HG02763 (cell line): ENCODE data around the gene BAZ2B.
"Not testable (repeated sequence)": the region's sequence is repeated elsewhere in the genome, so short reads cannot be mapped to it uniquely, and the experiment has no call there.

ENCODE experiments used
- ATAC-seq: cut with Tn5 transposase; IDR thresholded peaks from one replicate; pipeline ENCODE4 v1.9.1; 2021; ENCODE audit warnings: mild to moderate bottlenecking, moderate library complexity; ENCODE audit not compliant: unreplicated experiment

BAZ2B gene

DNA sequence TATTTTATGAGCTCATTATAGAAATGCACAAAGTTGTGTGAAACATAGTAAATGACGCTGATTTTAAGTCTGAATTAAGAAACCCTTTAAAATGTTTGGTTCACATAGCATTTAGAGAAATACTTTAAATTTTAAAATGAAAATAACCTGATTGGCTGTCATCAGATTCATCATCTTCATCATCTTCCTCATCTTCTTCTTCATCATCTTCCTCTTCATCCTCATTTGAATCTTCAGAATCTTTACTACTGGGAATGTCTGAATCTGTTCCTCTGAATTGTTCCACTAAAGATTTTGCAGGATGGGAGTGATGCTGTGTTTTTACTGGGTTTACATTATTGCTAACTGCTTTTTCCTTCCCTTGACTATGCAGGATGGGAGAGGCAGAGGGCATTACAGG, 183.7 kb downstream of the BAZ2B start:
- no peak for ATAC-seq

- ATAC-seq: no peak
Measured at GRCh38 chr2:159427048-159427447, 189.3 kb downstream of the BAZ2B start.

DNA sequence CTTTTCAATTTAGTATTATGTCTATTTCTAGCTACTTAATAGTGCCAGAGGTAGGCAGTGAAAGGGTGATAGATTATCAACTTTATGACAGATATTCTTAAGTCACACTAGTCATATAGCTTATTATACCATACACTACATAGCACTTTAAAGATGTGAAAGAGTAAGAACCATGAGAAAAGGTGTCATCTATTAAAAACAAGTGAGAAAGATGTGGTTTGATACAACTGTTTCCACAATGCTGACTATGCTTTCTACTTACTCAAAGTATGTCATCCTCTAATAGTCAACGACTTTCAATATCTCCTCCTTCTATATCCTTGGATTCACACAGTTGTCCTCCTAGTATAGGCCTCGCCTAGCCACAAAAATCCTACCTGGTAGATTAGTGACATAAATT, 196.9 kb downstream of the BAZ2B start:
- no peak for ATAC-seq

- no peak for ATAC-seq
Measured at GRCh38 chr2:159411460-159411859, 204.9 kb downstream of the BAZ2B start.

DNA sequence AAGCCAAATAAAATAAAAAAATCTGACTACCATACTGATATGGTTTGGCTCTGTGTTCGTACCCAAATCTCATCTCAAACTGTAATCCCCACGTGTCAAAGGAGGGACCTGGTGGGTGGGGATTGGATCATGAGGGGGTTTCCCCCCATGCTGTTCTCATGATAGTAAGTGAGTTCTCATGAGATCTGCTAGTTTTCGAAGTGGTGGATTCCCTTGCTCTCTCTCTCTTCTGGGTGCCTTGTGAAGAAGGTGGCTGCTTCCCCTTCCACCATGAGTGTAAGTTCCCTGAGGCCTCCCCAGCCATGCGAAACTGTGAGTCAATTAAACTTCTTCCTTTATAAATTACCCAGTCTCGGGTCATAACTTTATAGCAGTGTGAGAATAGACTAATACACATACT, 206.1 kb downstream of the BAZ2B start:
- no peak for ATAC-seq

DNA sequence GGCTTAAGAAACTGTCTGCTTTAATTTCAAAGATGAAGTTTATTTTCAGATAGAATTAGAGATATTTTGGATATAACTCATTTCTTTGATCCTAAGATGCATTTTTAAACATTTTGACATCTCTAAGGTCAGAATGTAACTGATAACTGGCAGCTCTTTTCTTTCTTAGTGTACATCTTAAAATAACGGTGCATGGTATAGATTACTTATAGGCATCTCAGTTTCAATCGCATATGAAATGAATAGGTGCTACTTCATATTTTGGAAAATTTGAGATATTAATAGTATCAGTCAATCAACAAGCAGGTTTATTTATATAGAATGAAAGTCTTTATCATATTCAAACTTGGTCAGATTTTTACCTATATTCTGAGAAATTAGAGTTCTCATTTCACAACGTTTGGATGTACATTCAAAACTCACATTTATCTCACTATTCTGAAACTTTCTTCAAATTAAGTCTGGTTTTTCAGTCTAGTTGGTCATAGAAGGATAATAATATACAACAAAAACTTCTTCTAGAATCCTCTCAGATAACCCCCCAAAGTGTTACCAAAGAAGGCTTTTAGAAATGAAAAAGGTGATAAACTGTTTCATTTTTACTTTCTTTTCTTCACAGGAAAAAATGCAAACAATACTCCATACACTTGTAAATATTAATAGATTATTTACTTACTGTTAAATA, 207.1 kb downstream of the BAZ2B start:
- no peak for ATAC-seq

DNA sequence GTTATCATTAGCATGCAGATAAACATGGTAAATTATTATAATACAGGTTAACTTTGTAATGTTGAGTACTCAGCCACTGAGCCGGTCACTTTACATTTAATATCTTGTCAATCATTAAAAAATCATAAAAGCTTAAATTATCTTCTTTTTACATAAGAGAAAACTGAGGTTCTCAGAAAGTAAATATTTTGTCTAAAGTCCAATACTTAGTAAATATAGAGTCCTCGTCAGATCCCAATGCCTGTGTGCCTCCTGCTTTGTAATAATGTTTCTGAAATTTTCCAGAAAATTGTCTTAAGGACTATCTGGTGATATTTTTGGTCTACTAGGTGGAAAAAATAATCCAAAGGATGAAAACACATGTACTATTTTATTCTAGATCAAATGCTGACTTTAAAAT, 213.6 kb downstream of the BAZ2B start:
- ATAC-seq: no peak

DNA sequence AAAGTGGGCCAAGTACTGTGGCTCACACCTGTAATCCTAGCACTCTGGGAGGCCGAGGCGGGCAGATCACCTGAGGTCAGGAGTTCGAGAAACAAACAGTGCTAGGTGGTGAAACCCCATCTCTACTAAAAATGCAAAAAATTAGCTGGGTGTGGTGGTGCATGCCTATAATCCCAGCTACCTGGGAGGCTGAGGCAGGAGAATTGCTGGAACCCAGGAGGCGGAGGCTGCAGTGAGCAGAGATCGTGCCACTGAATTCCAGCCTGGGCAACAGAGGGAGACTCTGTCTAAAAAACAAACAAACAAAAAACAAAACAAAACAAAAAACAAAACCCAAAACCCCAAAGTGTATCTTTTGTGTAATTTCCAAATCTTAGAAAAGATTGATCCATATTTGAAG, 214.2 kb downstream of the BAZ2B start:
- not testable (repeated sequence) for ATAC-seq

DNA sequence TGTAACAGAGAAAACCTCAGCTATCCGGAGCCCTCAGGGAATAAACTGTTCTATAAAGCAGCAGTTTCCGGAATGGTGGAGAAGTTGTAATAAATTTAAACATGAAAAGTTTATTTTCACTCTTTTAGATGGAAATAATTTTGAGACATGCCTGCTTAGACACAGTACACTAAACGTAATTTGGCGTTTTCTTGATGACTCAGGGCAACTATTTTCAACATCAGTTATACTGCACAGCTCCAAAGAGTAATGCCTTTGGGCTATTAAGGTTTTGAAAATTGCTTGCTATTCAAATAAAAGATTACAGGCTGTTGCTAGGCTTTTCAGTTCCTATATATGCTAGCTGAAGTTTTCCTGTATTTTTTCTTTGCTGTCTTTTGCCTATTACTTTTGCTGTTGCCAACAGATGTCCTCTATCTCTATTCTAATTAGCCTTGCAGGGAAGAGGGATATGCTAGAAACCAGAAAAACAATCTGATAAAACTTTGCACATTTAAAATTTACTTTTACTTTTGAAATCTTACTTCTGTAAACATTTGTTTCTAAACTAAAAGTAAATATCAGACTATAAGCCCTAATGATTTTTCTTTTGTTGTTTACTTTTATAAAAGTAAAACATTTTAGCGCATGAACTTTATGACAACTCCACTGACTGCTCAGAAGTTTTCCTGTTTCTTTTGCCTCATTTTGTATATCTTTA, 216.5 kb downstream of the BAZ2B start:
- ATAC-seq: no peak

- ATAC-seq: no peak
Measured at GRCh38 chr2:159396799-159397198, 219.5 kb downstream of the BAZ2B start.

DNA sequence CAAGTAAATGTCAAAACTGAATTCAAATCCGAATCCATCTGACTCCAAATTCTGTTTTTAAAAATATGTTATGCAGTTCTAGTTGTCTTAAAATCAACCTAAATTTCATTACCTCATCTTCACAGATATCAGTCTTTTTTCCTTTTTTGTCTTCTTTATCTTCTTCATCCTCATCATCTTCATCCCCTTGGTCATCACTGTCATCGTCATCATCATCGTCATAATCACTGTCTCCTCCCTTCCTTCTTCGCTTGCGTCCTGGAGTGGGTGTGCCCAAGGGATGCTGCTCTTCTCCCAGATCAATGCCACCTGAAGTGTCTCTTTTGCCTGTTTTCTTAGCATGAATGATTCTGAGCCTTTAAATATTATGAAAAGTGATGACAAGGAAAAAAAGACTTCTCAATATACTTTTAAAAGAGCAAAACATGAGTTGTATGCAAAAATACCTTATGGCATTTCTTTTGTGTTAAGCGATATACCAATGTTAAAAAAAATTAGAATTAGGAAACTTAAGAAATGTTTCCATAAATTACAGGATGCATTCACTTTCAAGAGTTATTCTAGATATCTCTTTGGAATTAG, 233.8 kb downstream of the BAZ2B start:
- ATAC-seq: no peak

DNA sequence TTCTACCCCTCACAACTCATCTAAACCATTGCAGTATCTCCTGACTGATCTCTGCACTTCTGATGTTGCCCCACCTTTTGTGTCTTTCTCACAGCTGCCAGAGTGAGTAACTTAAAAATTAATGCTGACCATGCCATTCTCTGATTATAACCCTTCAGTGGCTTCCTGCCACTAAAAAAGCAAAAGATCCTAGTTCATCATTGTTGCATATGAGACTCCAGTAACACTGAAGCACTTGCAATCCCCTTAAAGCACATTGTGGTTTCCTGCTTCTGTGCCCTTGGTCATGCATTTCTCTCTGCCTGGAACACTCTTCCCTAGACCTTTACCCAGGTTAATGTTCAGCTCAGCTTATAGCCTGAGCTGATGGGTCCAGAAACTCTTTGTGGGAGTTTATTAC, 234.8 kb downstream of the BAZ2B start:
- ATAC-seq: peak; percentile 74

- no peak for ATAC-seq
Measured at GRCh38 chr2:159380685-159381239, 235.6 kb downstream of the BAZ2B start.

DNA sequence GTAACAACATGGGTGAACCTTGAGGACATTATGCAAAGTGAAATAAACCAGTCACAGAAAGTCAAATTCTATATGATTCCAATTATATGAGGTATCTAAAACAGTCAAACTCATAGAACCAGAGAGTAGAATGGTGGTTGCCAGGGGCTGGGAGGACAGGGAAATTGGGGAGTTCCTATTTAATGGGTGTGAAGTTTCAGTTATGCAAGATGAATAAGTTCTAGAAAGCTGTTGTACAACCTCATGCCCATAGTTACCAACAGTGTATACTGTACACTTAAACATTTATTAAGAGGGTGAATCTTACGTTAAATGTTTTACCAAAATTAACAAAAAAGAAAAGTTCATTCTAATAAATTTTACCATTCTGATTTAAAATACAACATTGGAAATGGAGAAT, 237.2 kb downstream of the BAZ2B start:
- ATAC-seq: no peak

GRCh38 chr2:159375241-159375640, 241.1 kb downstream of the BAZ2B start:
- no peak for ATAC-seq

GRCh38 chr2:159371506-159371905, 244.8 kb downstream of the BAZ2B start:
- ATAC-seq: no peak

GRCh38 chr2:159366538-159366937, 249.8 kb downstream of the BAZ2B start:
- ATAC-seq: no peak

GRCh38 chr2:159362816-159363251, 253.5 kb downstream of the BAZ2B start:
- no peak for ATAC-seq

DNA sequence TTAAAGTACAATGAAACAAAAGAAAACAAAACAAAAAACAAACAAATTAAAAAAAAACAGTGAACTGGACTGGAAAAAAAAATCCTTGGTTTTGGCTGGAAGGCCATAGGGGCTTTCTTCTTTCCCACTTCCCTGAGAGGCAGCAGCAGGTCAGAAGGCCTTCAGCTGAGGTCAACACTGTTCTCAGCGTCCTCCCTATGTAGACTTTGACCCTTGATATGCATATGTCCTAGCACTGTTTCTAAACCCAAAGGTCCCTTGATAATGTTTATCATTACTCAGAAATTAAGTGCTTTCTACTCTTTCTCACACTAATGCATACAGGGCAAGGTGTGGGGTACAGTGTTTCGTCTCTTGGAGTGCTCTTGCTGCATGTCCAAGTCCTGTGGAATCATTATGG, 254.3 kb downstream of the BAZ2B start:
- no peak for ATAC-seq

DNA sequence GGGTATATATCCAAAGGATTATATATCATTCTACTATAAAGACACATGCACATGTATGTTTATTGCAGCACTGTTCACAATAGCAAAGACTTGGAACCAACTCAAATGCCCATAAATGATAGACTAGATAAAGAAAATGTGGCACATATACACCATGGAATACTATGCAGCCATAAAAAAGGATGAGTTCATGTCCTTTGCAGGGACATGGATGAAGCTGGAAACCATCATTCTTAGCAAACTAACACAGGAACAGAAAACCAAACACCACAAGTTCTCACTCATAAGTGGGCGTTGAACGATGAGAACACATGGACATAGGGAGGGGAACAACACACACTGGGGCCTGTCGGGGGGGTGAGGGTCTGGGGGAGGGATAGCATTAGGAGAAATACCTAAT, 254.7 kb downstream of the BAZ2B start:
- not testable (repeated sequence) for ATAC-seq

- ATAC-seq: no peak
Measured at GRCh38 chr2:159356053-159356554, 260.2 kb downstream of the BAZ2B start.

DNA sequence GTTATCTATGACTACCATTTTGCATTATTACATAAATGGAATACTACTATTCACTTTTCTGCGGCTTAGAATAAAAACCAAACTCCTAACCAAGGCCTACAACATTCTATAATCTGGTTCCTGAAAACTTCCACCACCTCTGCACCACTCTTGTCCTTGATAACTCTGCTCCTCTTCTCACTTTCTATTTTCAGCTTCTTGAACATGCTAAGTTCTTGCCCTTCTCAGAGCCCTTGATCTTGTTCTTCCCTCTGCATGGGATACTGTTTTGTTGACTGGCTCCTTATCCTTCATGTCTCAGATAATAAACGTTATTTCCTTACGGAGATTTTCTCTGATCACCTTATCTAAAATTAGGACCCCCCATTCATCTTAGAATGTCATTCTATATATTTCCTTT, 264.4 kb downstream of the BAZ2B start:
- no peak for ATAC-seq
